Liver (tissue), 9 donors: ENCODE measurements around the gene SPTLC2. TPM values are rescaled to one million over a fixed set of nuclear protein-coding genes. Genes with fewer than 3 reads are reported as not detected.

Source experiments
- DNase-seq: peaks from one replicate; pipeline ENCODE4 v3.0.0-alpha.2; 2017; ENCODE audit warnings: low spot score
- H3K27ac ChIP-seq, 2 donors: one replicate each; pipeline ENCODE4 v1.7.0; 2013; ENCODE audit warnings: inconsistent platforms in 2 of 2, low read length in 2 of 2, control low read depth in 1 of 2, low read depth in 1 of 2, mild to moderate bottlenecking in 1 of 2
- H3K27me3 ChIP-seq, 4 donors: one replicate each; pipeline versions ENCODE4 v1.6.1 to v1.7.0; 2013; ENCODE audit warnings: low read length in 3 of 4, inconsistent platforms in 1 of 4, mild to moderate bottlenecking in 1 of 4, moderate library complexity in 1 of 4; ENCODE audit not compliant: control insufficient read depth in 4 of 4, insufficient read depth in 4 of 4
- H3K36me3 ChIP-seq, 4 donors: one replicate each; pipeline versions ENCODE4 v1.6.1 to v1.7.0; 2013; ENCODE audit warnings: low read length in 3 of 4, mild to moderate bottlenecking in 3 of 4, low read depth in 1 of 4, moderate library complexity in 1 of 4; ENCODE audit not compliant: control insufficient read depth in 4 of 4, insufficient read depth in 3 of 4
- H3K4me1 ChIP-seq, 4 donors: one replicate each; pipeline versions ENCODE4 v1.6.1 to v1.7.0; 2013; ENCODE audit warnings: low read length in 3 of 4, mild to moderate bottlenecking in 3 of 4, moderate library complexity in 1 of 4; ENCODE audit not compliant: control insufficient read depth in 4 of 4, insufficient read depth in 4 of 4
- H3K4me3 ChIP-seq, 3 donors: one replicate each; pipeline versions ENCODE4 v1.6.1 to v1.7.0; 2013; ENCODE audit warnings: low read length in 3 of 3, control low read depth in 1 of 3, low read depth in 1 of 3, mild to moderate bottlenecking in 1 of 3
- H3K9ac ChIP-seq, 2 donors: one replicate each; pipeline ENCODE4 v1.7.0; 2013; ENCODE audit warnings: low read length in 2 of 2, mild to moderate bottlenecking in 2 of 2, moderate library complexity in 2 of 2, control low read depth in 1 of 2, low read depth in 1 of 2
- H3K9me3 ChIP-seq, 4 donors: one replicate each; pipeline versions ENCODE4 v1.6.1 to v1.7.0; 2013; ENCODE audit warnings: low read length in 3 of 4; ENCODE audit not compliant: control insufficient read depth in 4 of 4
- ATF3 ChIP-seq: IDR thresholded peaks from 2 replicates; pipeline ENCODE4 v1.6.1; 2016; ENCODE audit warnings: antibody characterized with exemption
- CTCF ChIP-seq: fragments of 150-350 bp; IDR thresholded peaks from 2 replicates; pipeline ENCODE4 v1.5.1; 2017; ENCODE audit warnings: improper control_type of control experiment, low read depth, low read length; ENCODE audit not compliant: missing input control
- EGR1 ChIP-seq, 2 donors: IDR thresholded peaks; 2 replicates each; pipeline ENCODE4 v1.6.1; 2016 to 2018; ENCODE audit warnings: antibody characterized with exemption in 2 of 2, low read depth in 2 of 2
- FOXA1 ChIP-seq: IDR thresholded peaks from 2 replicates; pipeline ENCODE4 v1.6.1; 2016; ENCODE audit warnings: antibody characterized with exemption
- FOXA2 ChIP-seq: IDR thresholded peaks from 2 replicates; pipeline ENCODE4 v1.6.1; 2016; ENCODE audit warnings: antibody characterized with exemption
- GABPA ChIP-seq, 2 donors: IDR thresholded peaks in 1 of 2; conservative IDR thresholded peaks in 1 of 2; 2 replicates each; pipeline ENCODE4 v1.6.1; 2016; ENCODE audit warnings: antibody characterized with exemption in 2 of 2, mild to moderate bottlenecking in 1 of 2, moderate library complexity in 1 of 2
- HNF4A ChIP-seq, 2 donors: conservative IDR thresholded peaks; 2 replicates each; pipeline ENCODE4 v1.6.1; 2016; ENCODE audit warnings: antibody characterized with exemption in 2 of 2, mild to moderate bottlenecking in 2 of 2
- HNF4G ChIP-seq: IDR thresholded peaks from 2 replicates; pipeline ENCODE4 v1.6.1; 2016; ENCODE audit warnings: antibody characterized with exemption
- JUND ChIP-seq, 2 donors: IDR thresholded peaks; 2 replicates each; pipeline ENCODE4 v1.6.1; 2016; ENCODE audit warnings: antibody characterized with exemption in 2 of 2
- MAX ChIP-seq: IDR thresholded peaks from 2 replicates; pipeline ENCODE4 v1.6.1; 2016; ENCODE audit warnings: antibody characterized with exemption
- NR2F2 ChIP-seq: IDR thresholded peaks from 2 replicates; pipeline ENCODE4 v1.6.1; 2016; ENCODE audit warnings: antibody characterized with exemption
- RAD21 ChIP-seq, 2 donors: IDR thresholded peaks; 2 replicates each; pipeline ENCODE4 v1.6.1; 2016; ENCODE audit warnings: antibody characterized with exemption in 2 of 2, mild to moderate bottlenecking in 2 of 2
- REST ChIP-seq: IDR thresholded peaks from 2 replicates; pipeline ENCODE4 v1.6.1; 2016; ENCODE audit warnings: antibody characterized with exemption, mild to moderate bottlenecking
- RXRA ChIP-seq, 2 donors: IDR thresholded peaks; 2 replicates each; pipeline ENCODE4 v1.6.1; 2017 to 2018; ENCODE audit warnings: antibody characterized with exemption in 2 of 2, mild to moderate bottlenecking in 1 of 2
- SP1 ChIP-seq: IDR thresholded peaks from 2 replicates; pipeline ENCODE4 v1.6.1; 2018; ENCODE audit warnings: antibody characterized with exemption, mild to moderate bottlenecking
- TAF1 ChIP-seq: conservative IDR thresholded peaks from 2 replicates; pipeline ENCODE4 v1.6.1; 2016; ENCODE audit warnings: antibody characterized with exemption, mild to moderate bottlenecking
- YY1 ChIP-seq: IDR thresholded peaks from 2 replicates; pipeline ENCODE4 v1.6.1; 2016; ENCODE audit warnings: antibody characterized with exemption, mild to moderate bottlenecking
- ZBTB33 ChIP-seq: IDR thresholded peaks from 2 replicates; pipeline ENCODE4 v1.6.1; 2016; ENCODE audit warnings: antibody characterized with exemption
- WGBS: extraction: QIAGEN DNeasy Blood & Tissue Kit; methylation state at CpG from one replicate; pipeline ENCODE4 v1.1.7; 2013; 5-methylcytosine and 5-hydroxymethylcytosine counted together
- polyA plus RNA-seq, 2 donors: library from polyadenylated mRNA; stranded (reverse) in 1 of 2; unstranded in 1 of 2; fragments of 200-250 nt in 1 of 2; fragments of >200 nt in 1 of 2; fragmentation: Nextera tagmentation in 1 of 2; extraction: Ambion mirVana in 1 of 2; gene quantifications; one replicate each; pipeline versions ENCODE4 v1.2.1 to v1.2.3, GENCODE V29; 2013 to 2015
- total RNA-seq, 2 donors: library from RNA; depleted of rRNA; stranded (reverse); fragments of >200 nt; gene quantifications; one replicate each; pipeline ENCODE4 v1.2.3, GENCODE V29; 2014
- donor health status: healthy.
- donor health status: healthy.
- donor health status: healthy.
- donor health status: healthy.
- donor health status: healthy.

The SPTLC2 gene
- total and polyA plus RNA-seq, 4 donors, result 3.9 to 19.2 (median 9.9) TPM

- H3K9me3 ChIP-seq, result no peaks in the 10 kb centered on the region
- H3K9ac ChIP-seq, result no peak overlapping the region
- peaks cover 3 to 14% (median 5%) of the 10 kb centered on the region in 4 donors for H3K36me3 ChIP-seq
- no peaks in the 10 kb centered on the region for H3K27me3 ChIP-seq
- no peak overlapping the region for H3K4me3 ChIP-seq
- no peak for TF ChIP-seq EGR1 (IDR thresholded peaks at IDR 0.05; ENCODE audit: low read depth in 2 of 2)
- no peak for TF ChIP-seq REST
- TF ChIP-seq RAD21 (IDR thresholded peaks at IDR 0.05), result no peak
- no peak for TF ChIP-seq ATF3
- TF ChIP-seq RXRA (IDR thresholded peaks at IDR 0.05), result no peak
- no peak for TF ChIP-seq TAF1
- TF ChIP-seq ZBTB33, result no peak
- no peak for TF ChIP-seq HNF4A (conservative IDR thresholded peaks at IDR 0.05)
- no peak overlapping the region for H3K27ac ChIP-seq
- no peak for DNase-seq
- no peaks in the 10 kb centered on the region for H3K4me1 ChIP-seq
- WGBS, result 99% methylated on average over 6 of the region's 6 CpGs
Measured at GRCh38 chr14:77559381-77559780, 57.1 kb downstream of the SPTLC2 start.

GRCh38 chr14:77557391-77557790 lies 59.0 kb downstream of the SPTLC2 start:
- Histone ChIP-seq H3K27me3 (no peaks in the 10 kb centered on the region), H3K36me3 (peaks cover 3 to 14% (median 5%) of the 10 kb centered on the region in 4 donors), H3K9ac (no peak overlapping the region), H3K4me1 (no peaks in the 10 kb centered on the region), H3K27ac (no peak overlapping the region), H3K9me3 (no peaks in the 10 kb centered on the region), H3K4me3 (no peak overlapping the region)
- no peak for DNase-seq
- 94% methylated on average over 10 of the region's 10 CpGs for WGBS
- TF ChIP-seq YY1, result no peak
- TF ChIP-seq GABPA (IDR thresholded peaks at IDR 0.05 in 1 of 2, conservative IDR thresholded peaks at IDR 0.05 in 1 of 2), result no peak
- no peak for TF ChIP-seq EGR1 (IDR thresholded peaks at IDR 0.05; ENCODE audit: low read depth in 2 of 2)
- no peak for TF ChIP-seq FOXA1
- TF ChIP-seq SP1, result no peak
- TF ChIP-seq RAD21 (IDR thresholded peaks at IDR 0.05), result no peak
- no peak for TF ChIP-seq HNF4A (conservative IDR thresholded peaks at IDR 0.05)
- TF ChIP-seq ATF3, result no peak
- no peak for TF ChIP-seq RXRA (IDR thresholded peaks at IDR 0.05)
- no peak for TF ChIP-seq CTCF
- no peak for TF ChIP-seq MAX
- no peak for TF ChIP-seq NR2F2
- TF ChIP-seq JUND (IDR thresholded peaks at IDR 0.05), result no peak
- TF ChIP-seq ZBTB33, result no peak
- TF ChIP-seq HNF4G, result no peak
- TF ChIP-seq FOXA2, result no peak
- no peak for TF ChIP-seq TAF1
- TF ChIP-seq REST, result no peak
